ENCODE results near the gene MED27.

The MED27 gene

GRCh38 chr9:131858147-131858546 lies 221.5 kb downstream of the MED27 start:
- H3K9me3 ChIP-seq: no peaks in the 10 kb centered on the region
- H3K4me3 ChIP-seq (ENCODE audit: low read depth in 1 of 2, low read length in 1 of 2): no peak overlapping the region
- TF ChIP-seq, protein P1, sequence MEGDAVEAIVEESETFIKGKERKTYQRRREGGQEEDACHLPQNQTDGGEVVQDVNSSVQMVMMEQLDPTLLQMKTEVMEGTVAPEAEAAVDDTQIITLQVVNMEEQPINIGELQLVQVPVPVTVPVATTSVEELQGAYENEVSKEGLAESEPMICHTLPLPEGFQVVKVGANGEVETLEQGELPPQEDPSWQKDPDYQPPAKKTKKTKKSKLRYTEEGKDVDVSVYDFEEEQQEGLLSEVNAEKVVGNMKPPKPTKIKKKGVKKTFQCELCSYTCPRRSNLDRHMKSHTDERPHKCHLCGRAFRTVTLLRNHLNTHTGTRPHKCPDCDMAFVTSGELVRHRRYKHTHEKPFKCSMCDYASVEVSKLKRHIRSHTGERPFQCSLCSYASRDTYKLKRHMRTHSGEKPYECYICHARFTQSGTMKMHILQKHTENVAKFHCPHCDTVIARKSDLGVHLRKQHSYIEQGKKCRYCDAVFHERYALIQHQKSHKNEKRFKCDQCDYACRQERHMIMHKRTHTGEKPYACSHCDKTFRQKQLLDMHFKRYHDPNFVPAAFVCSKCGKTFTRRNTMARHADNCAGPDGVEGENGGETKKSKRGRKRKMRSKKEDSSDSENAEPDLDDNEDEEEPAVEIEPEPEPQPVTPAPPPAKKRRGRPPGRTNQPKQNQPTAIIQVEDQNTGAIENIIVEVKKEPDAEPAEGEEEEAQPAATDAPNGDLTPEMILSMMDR (IDR thresholded peaks at IDR 0.05): no peak
- H3K27me3 ChIP-seq: no peaks in the 10 kb centered on the region
- peaks cover 31% of the 10 kb centered on the region for H3K36me3 ChIP-seq
- no peaks in the 10 kb centered on the region for H3K4me1 ChIP-seq (ENCODE audit: control insufficient read depth in 1 of 2, insufficient read depth in 1 of 2, low read depth in 1 of 2, low read length in 1 of 2)
- no peak overlapping the region for H3K27ac ChIP-seq

- Histone ChIP-seq H3K27ac (no peak overlapping the region), H3K36me3 (peaks cover 18% of the 10 kb centered on the region), H3K4me3 (ENCODE audit: low read depth in 1 of 2, low read length in 1 of 2) (no peak overlapping the region), H3K9me3 (no peaks in the 10 kb centered on the region), H3K27me3 (no peaks in the 10 kb centered on the region), H3K4me1 (ENCODE audit: control insufficient read depth in 1 of 2, insufficient read depth in 1 of 2, low read depth in 1 of 2, low read length in 1 of 2) (no peaks in the 10 kb centered on the region)
- TF ChIP-seq, protein P1 (IDR thresholded peaks at IDR 0.05): no peak
These were observed 223.6 kb downstream of the MED27 start for GRCh38 chr9:131856105-131856504.

DNA sequence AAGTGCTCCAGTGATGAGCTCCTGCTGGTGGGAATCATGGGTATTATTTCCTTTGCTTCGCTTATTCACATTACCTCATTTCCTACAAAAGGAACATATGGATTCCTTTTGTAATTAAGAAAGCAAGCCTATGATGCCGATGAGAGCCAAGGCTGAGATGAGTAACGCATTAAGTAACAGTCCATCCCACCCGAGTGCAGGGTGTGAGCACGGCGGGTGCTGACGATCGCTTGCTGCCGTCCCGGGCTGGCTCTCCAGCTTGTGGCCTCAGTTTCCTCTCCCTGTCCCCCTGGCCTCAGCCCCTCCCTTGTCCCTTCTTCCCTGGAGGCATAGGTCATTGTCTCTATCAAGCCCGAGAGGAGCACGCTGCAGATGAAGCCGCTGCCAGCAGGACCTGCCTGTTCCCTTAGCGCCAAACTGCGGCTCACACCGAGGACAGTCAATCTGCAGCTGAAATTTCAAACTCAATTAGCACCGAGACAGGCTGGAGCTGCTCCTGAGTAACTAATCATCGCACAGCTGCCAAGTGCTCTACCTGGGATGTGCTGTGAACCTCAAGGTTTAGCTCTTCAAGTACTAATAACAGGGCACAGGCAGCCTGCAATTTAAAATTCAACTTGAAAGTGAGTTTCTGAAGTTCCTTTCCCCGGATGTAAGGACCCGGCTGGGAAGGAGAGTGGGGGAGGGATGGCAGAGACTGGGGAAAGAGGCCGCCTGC lies 224.6 kb downstream of the MED27 start:
- Histone ChIP-seq H3K27me3 (no peaks in the 10 kb centered on the region), H3K27ac (no peak overlapping the region), H3K9me3 (no peaks in the 10 kb centered on the region), H3K4me1 (ENCODE audit: control insufficient read depth in 1 of 2, insufficient read depth in 1 of 2, low read depth in 1 of 2, low read length in 1 of 2) (no peaks in the 10 kb centered on the region), H3K4me3 (ENCODE audit: low read depth in 1 of 2, low read length in 1 of 2) (no peak overlapping the region), H3K36me3 (peaks cover 10% of the 10 kb centered on the region)
- TF ChIP-seq, protein P1 (IDR thresholded peaks at IDR 0.05): no peak

DNA sequence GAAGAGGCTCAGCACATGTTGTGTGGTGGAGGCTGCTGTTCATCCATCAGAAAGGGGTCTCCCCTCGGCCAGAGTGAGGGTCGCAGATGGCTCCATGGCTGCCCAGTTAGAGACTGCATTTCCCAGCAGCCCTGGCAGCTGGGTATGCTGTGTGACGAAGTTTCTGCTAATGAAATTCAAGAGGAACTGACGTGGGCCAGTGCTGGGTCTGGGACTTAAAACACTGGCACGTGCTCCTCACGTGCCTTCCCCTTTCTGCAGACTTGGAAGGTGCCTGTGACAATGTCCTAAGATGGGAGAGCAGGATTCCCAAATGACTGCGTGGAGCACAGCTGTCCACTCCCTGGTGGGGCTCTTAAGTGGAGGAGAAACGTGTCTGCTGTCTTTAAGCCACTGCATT lies 225.3 kb downstream of the MED27 start:
- Histone ChIP-seq H3K27ac (no peak overlapping the region), H3K4me1 (ENCODE audit: control insufficient read depth in 1 of 2, insufficient read depth in 1 of 2, low read depth in 1 of 2, low read length in 1 of 2) (no peaks in the 10 kb centered on the region), H3K4me3 (ENCODE audit: low read depth in 1 of 2, low read length in 1 of 2) (no peak overlapping the region), H3K27me3 (no peaks in the 10 kb centered on the region), H3K36me3 (peaks cover 3% of the 10 kb centered on the region), H3K9me3 (no peaks in the 10 kb centered on the region)
- TF ChIP-seq, protein P1 (IDR thresholded peaks at IDR 0.05): no peak

- H3K4me3 ChIP-seq (ENCODE audit: low read depth in 1 of 2, low read length in 1 of 2): no peak overlapping the region
- H3K27ac ChIP-seq: no peak overlapping the region
- no peaks in the 10 kb centered on the region for H3K36me3 ChIP-seq
- H3K27me3 ChIP-seq: no peaks in the 10 kb centered on the region
- no peaks in the 10 kb centered on the region for H3K4me1 ChIP-seq (ENCODE audit: control insufficient read depth in 1 of 2, insufficient read depth in 1 of 2, low read depth in 1 of 2, low read length in 1 of 2)
- TF ChIP-seq, protein P1 (IDR thresholded peaks at IDR 0.05): no peak
- no peaks in the 10 kb centered on the region for H3K9me3 ChIP-seq
These were observed 226.2 kb downstream of the MED27 start for GRCh38 chr9:131853434-131853833.
